ENCODE results near the gene MANF.

GRCh38 chr3:51340989-51341636 is 44.0 kb upstream of the MANF start:
- TF ChIP-seq NFRKB (IDR thresholded peaks at IDR 0.05) (no peak), SUZ12 (IDR thresholded peaks at IDR 0.05) (no peak)

Data from HEK293T (cell line).